Measurements from ENCODE around the gene CHCHD1.

The CHCHD1 gene

GRCh38 chr10:73797324-73798025 lies 15.6 kb downstream of the CHCHD1 start:
- TF ChIP-seq CTCF (IDR thresholded peaks at IDR 0.05; ENCODE audit: low read depth, low read length) = no peak
- DNase-seq (ENCODE audit: extremely low read depth, low read depth) = no peak

- no peak for DNase-seq (ENCODE audit: extremely low read depth, low read depth)
- no peak for TF ChIP-seq CTCF (IDR thresholded peaks at IDR 0.05; ENCODE audit: low read depth, low read length)
Measured at GRCh38 chr10:73798087-73798486, 16.2 kb downstream of the CHCHD1 start.

- no peak for TF ChIP-seq CTCF (IDR thresholded peaks at IDR 0.05; ENCODE audit: low read depth, low read length)
Measured at GRCh38 chr10:73798927-73799560, 17.2 kb downstream of the CHCHD1 start.

GRCh38 chr10:73799899-73800559 lies 18.2 kb downstream of the CHCHD1 start:
- DNase-seq (ENCODE audit: extremely low read depth, low read depth) = no peak
- no peak for TF ChIP-seq CTCF (IDR thresholded peaks at IDR 0.05; ENCODE audit: low read depth, low read length)

More at GRCh38 chr10:73798927-73799560, 17.2 kb downstream of the CHCHD1 start:
- no peak for DNase-seq (ENCODE audit: extremely low read depth, low read depth)

GRCh38 chr10:73800560-73801252 lies 18.9 kb downstream of the CHCHD1 start:
- DNase-seq (ENCODE audit: extremely low read depth, low read depth) = no peak
- no peak for TF ChIP-seq CTCF (IDR thresholded peaks at IDR 0.05; ENCODE audit: low read depth, low read length)

GRCh38 chr10:73801253-73801590 lies 19.4 kb downstream of the CHCHD1 start:
- no peak for TF ChIP-seq CTCF (IDR thresholded peaks at IDR 0.05; ENCODE audit: low read depth, low read length)
- DNase-seq (ENCODE audit: extremely low read depth, low read depth) = no peak
